ENCODE data around the gene PPP4R3B.

DNA sequence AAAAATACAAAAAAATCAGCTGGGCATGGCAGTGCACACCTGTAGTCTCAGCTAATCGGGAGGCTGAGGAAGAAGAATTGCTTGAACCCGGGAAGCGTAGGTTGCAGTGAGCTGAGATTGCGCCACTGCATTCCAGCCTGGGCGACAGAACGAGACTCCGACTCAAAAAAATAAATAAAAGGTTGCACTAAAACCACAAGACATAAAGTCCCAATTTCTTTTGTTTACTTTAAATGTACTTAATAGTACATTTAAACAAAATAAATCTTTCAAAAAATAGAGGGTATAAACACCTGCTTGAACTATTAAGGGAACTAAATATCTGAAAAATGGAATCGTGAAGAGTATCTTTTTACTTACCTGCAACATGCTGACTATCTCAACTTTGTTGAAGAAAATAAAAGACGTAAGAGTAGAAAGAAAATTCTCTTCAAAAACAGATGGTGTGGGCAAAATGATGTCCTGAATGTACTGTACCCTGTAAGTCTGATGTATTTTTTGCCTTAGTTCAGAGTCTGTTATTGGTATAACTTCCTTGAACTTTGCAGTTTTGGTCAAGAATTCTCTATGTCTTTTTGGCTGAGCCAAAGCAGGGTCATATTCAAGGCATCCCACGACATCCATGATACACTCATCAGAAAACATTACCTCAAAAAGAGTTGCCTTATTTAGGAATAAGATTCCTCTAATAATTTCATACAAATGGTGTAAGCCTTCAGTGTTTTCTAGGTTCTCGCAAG is 19.2 kb downstream of the PPP4R3B start:
- TF ChIP-seq POLR2A (IDR thresholded peaks at IDR 0.05; ENCODE audit: low read depth, low read length) (no peak), TAF1 (IDR thresholded peaks at IDR 0.05; ENCODE audit: borderline replicate concordance, low read depth, low read length) (no peak), POLR2AphosphoS5 (IDR thresholded peaks at IDR 0.05; ENCODE audit: low read depth, low read length) (no peak)

Measured in GM12892 (cell line).